Ishikawa (cell line): ENCODE results near the gene BBS9.

ENCODE experiments used
- TAF1 ChIP-seq: IDR thresholded peaks from 2 replicates; pipeline ENCODE4 v1.6.1; 2012; ENCODE audit warnings: low read depth, mild to moderate bottlenecking
- TF ChIP-seq, protein P1 (sequence below): IDR thresholded peaks from 2 replicates; pipeline ENCODE4 v1.6.1; 2012; ENCODE audit warnings: low read depth, mild to moderate bottlenecking

DNA sequence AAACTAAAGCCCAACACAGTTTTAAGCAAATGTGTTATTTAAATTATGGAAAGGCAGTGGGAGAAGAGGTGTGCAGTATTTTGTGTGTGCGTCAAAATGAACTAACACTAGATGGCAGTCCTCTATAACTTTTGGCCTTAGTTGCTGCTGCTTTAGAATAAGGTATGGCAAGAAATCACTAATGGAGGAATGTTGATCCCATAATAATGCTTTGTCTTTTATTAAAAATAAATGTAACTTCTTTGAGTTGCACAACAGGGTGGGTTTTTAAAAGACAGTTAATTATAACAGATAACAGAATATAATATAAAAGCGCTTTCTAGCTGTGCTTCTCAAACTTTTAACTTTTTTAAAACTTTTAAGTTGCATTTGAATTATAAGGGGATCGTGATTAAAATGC lies 56.4 kb downstream of the BBS9 start:
- TF ChIP-seq, protein P1, sequence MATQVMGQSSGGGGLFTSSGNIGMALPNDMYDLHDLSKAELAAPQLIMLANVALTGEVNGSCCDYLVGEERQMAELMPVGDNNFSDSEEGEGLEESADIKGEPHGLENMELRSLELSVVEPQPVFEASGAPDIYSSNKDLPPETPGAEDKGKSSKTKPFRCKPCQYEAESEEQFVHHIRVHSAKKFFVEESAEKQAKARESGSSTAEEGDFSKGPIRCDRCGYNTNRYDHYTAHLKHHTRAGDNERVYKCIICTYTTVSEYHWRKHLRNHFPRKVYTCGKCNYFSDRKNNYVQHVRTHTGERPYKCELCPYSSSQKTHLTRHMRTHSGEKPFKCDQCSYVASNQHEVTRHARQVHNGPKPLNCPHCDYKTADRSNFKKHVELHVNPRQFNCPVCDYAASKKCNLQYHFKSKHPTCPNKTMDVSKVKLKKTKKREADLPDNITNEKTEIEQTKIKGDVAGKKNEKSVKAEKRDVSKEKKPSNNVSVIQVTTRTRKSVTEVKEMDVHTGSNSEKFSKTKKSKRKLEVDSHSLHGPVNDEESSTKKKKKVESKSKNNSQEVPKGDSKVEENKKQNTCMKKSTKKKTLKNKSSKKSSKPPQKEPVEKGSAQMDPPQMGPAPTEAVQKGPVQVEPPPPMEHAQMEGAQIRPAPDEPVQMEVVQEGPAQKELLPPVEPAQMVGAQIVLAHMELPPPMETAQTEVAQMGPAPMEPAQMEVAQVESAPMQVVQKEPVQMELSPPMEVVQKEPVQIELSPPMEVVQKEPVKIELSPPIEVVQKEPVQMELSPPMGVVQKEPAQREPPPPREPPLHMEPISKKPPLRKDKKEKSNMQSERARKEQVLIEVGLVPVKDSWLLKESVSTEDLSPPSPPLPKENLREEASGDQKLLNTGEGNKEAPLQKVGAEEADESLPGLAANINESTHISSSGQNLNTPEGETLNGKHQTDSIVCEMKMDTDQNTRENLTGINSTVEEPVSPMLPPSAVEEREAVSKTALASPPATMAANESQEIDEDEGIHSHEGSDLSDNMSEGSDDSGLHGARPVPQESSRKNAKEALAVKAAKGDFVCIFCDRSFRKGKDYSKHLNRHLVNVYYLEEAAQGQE: no peak
- TF ChIP-seq TAF1: no peak
